ENCODE measurements around the gene WDCP. TPM values are rescaled to one million over a fixed set of nuclear protein-coding genes. Genes with fewer than 3 reads are reported as not detected.
"Not testable (repeated sequence)": the region's sequence is repeated elsewhere in the genome, so short reads cannot be mapped to it uniquely, and the experiment has no call there.

Gene WDCP
- polyA plus RNA-seq, 3 donors = 14.5 to 15.4 (median 15.1) TPM

DNA sequence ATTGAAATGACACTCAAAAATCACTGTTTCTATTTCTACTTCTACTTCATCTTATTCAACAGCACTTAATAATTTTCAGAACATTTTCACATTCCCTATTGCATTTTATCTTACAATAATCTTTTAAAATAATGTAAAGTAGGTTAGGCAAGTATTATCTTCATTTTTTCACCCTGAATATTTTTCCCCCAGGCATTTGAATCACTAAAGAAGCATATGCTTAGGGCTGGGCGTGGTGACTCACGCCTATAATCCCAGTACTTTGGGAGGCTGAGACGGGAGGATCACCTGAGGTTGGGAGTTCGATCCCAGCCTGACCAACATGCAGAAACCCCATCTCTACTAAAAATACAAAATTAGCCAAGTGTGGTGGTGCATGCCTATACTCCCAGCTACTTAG, 6.7 kb downstream of the WDCP start:
- no peak for DNase-seq (ENCODE audit: extremely low read depth in 1 of 11, low read depth in 9 of 11, low spot score in 4 of 11)

DNA sequence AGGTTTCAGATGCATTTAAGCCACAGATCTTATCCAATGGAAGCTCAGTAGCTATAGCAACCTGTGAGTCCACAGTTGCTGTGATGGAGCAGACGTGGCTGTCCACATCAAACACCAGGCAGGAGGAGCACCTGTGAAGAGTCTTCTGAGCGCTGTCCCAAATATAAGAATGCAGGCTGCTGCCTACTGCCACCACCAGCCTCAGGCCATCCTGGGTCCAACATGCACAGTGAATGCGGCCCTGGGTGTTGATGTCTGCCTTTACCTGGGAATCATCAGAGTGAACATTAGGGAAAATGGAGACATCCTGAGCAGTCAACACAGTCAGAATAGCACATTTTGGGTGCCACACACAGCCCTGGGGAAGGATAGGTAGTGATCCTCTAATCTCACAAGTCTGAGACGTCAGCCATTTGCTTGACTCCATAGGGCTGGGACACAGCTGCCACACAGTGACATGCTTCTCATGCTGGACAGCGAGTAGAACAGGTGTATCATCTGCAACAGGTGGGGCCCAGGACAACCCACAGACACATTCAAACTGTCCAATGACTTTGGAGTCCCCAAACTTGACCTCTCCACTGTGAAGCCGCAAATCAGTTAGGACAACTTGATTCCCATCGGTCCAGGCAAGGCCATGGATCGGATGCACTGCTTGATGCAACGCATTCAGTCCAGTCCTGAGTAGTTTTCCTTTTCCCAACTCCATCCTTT, 8.2 kb downstream of the WDCP start:
- no peak for DNase-seq (ENCODE audit: extremely low read depth in 1 of 11, low read depth in 9 of 11, low spot score in 4 of 11)

DNA sequence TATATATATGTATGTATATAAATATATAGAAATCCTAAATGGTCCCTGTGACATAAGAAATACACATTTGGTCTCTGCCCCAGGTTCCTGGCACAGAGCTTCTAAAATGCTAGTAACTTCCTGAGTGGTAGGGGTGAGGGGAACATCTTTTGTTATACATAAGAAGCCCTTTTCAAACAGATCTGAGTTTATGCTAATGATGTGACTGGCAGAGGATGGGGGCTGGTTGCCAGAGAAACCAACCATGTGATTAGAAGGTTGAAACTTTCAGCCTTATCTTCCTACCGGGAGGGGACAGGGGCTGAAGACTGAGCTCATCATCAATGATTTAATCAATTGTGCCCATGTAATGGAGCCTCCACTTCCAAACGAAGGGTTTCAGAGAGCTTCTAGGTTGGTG, 21.0 kb downstream of the WDCP start:
- DNase-seq (ENCODE audit: extremely low read depth in 1 of 11, low read depth in 9 of 11, low spot score in 4 of 11) = no peak

DNA sequence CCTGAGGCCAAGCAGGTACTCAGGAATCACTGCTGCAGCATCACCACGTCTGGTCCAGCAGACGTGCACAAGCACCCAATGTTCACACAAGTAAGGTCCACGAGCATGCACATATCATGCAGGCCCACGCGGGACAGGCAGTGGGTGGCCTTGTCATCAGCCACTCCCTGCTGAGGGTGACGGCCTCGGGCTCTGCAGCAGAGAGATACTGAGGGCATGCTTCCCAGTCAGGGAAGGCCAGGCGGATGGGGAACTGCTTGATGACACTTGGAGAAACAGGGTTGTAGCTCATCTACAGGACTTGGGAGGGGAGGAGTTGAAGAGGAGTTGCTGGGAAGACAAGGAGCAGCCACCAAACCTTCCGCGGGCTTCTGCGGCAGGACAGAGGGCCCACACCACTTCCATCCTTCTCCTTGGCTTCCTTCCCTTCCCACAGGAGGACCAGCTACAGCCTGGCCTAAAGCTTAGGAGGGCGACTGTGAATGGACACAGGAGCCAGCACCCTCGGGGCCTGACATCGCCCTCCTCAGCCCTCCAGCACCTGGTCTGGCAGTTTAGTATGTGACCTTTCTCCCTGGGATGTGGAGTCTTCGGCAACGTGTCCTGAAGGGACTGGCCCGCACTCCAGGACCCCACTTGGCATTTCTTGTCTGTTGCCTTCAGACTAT, 22.1 kb downstream of the WDCP start:
- DNase-seq (ENCODE audit: extremely low read depth in 1 of 11, low read depth in 9 of 11, low spot score in 4 of 11) = no peak

DNA sequence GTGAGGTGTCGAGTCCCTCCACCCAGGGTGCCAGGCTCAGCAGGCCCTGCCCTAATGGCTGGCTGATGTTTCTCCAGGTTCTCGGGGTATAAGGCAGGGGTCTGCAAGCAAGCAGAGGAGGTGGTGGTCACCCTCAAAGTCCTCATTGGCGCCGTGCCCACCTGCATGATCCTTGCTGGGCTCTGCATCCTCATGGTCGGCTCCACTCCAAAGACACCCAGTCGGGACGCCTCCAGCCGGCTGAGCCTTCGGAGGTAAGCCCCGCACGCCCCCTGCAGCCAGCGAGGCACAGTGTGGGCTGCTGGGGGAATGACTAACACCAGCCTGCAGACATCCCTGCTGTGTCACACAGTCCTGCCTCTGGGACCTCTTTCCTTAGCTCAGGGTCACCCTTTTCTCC, 23.2 kb downstream of the WDCP start:
- no peak for DNase-seq (ENCODE audit: extremely low read depth in 1 of 11, low read depth in 9 of 11, low spot score in 4 of 11)

DNA sequence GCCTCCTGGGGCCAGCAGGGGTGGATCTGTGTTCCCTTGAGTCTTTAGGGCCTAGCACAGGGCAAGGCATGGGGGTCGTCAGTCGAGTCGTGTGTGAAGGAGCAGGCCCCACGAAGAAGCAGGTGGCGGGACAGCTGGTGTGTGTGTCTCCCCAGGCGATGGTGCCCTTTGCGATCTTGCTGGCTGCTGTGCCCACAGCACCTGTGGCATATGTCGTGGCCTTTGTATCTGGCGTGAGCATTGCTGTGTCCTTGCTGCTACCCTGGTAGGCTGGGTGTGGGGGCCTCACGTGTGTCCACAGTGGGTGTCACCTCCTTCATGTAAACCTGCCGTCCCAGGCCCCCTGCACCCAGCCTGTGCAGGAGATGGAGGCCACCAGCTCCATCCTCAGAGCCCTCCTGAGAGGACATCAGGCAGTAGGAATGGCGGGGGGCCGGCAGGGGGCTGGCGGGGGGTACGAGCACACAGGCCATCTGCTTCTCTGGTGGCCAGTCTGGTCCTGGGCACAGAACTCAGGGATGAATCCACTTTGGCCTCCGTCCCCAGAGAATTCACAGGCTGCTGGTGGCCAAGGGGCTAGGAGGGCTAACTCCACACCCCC, 24.1 kb downstream of the WDCP start:
- DNase-seq (ENCODE audit: extremely low read depth in 1 of 11, low read depth in 9 of 11, low spot score in 4 of 11) = no peak

DNA sequence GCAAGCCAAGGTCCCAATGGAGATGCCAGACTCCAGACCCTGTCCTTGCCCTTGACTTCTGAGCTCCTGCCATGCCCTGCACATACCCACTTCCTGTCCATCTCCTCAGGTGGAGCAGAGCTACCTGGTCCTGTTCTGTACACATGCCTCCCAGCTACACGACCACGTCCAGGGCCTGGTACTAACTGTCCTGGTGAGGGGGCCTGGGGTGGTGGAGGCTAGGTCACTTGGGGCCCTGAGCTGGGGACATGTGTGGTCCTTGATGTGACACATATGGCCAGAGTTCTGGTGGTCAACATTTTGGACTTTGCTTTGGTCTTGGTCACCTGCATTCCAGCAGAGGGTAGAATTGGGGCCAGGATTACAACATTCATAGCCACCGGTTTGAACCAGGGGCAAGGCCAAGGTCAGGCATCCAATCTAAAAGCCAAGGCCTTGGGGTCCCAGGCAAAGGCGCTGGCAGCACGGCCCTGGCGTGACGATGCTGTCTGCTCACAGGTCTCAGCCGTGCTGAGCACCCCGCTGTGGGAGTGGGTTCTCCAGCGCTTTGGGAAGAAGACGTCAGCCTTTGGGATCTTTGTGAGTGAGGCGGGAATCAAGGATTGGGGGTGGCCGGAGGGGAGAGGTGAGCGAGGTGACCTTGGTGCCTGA, 24.7 kb downstream of the WDCP start:
- DNase-seq (ENCODE audit: extremely low read depth in 1 of 11, low read depth in 9 of 11, low spot score in 4 of 11) = no peak

DNA sequence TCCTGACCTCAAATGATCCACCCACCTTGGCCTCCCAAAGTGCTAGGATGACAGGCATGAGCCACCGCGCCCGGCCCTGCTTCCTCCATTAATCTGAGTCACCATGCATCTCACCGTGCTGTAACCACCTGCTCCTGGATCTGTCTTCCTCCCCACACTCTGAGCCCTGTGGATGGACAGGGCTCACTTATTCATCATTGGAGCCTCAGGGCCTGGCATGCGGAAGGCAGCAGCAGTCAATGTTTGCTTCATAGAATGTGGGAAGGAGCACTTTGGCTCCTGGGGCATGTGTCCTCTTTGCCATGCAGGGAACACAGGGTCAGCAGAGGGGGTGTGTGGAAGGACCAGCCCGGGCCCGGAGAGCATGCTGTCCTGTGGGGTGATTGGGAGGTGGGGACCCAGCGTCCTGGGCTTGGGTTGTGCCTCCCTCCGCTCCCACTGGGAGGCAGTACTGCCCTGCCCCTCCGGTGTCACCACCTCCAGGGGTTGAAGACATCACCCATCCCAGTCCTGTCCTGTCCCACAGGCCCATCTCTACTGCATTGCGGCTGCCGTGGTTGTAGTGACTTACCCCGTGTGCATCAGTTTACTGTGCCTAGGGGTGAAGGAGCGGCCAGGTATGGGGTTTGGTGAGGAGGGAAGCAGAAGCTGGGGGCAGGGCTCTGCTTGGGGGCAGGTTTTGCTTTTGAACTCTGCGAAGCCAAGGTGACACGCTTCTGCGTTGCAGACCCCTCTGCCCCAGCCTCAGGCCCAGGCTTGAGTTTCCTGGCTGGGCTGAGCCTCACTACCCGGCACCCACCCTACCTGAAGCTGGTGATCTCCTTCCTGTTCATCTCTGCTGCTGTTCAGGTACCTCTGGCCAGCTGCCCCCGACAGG, 25.8 kb downstream of the WDCP start:
- no peak for DNase-seq (ENCODE audit: extremely low read depth in 1 of 11, low read depth in 9 of 11, low spot score in 4 of 11)

DNA sequence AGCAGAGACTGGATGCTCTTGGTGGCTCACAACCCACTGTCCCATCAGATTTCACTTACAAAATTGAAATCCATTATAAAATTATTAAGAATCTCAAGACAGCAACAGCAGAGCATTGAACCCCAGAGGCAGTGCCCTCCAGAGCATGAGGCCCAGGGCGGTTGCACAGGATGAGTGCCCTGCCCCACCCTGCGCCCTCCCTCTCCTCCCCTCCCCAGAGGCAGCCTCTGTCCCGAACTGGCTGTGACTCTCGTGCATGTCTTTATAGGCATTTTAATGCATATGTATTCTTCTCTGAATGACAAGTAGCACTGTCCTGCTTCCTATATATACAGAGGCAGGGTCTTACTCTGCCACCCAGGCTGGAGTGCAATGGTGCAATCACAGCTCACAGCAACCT, 26.9 kb downstream of the WDCP start:
- no peak for DNase-seq (ENCODE audit: extremely low read depth in 1 of 11, low read depth in 9 of 11, low spot score in 4 of 11)

DNA sequence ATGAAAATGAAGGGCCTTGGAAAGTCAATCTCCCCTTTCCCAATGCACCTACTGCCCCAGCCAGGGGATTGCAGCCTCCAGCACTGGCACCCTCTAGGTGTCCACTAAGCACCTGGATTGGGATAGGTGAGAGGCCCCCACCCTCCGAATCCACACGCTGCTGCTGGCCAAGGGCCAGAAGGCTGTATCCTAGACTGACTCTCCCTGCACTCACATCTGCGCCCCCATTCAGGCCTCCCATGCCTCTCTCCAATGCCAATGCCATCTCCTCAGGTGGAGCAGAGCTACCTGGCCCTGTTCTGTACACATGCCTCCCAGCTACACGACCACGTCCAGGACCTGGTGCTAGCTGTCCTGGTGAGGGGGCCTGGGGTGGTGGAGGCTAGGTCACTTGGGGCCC, 27.5 kb downstream of the WDCP start:
- DNase-seq (ENCODE audit: extremely low read depth in 1 of 11, low read depth in 9 of 11, low spot score in 4 of 11) = no peak

DNA sequence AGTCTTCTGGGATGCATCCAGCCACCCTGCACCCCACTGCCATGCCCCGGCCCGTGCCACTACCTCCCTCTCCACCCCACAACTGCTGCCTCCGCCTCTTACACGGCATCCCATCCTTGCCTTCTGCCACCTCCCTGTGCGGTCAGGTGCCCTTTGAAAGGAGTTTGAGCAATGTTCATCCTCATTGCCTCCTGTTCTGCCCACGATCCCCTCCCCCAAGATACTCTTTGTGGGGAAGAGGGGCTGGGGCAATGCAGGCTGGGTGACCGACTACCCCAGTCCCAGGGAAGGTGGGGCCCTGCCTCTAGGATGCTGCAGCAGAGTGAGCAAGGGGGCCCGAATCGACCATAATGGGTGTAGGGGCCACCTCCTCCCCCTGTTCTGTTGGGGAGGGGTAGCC, 28.9 kb downstream of the WDCP start:
- DNase-seq (ENCODE audit: extremely low read depth in 1 of 11, low read depth in 9 of 11, low spot score in 4 of 11) = no peak

DNA sequence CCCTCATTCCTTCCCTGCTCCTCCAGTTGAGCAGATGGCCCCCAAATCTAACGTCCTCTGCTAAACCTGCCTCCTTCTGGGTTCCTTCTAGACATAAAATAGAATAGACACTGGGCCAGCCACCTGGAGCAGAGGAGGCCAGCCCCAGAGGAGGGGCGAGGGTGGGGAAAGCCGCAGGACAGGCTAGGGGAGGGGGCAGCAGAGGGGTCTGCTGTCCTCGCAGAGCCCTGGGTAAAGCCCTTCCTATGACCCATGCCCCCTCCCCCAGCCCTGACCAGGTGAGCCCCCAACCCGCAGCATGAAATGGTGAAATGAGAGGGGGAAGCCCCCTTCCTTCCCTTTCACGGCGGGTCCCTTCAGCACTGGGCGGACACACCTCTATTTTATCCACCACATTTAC, 29.5 kb downstream of the WDCP start:
- DNase-seq (ENCODE audit: extremely low read depth in 1 of 11, low read depth in 9 of 11, low spot score in 4 of 11) = no peak

DNA sequence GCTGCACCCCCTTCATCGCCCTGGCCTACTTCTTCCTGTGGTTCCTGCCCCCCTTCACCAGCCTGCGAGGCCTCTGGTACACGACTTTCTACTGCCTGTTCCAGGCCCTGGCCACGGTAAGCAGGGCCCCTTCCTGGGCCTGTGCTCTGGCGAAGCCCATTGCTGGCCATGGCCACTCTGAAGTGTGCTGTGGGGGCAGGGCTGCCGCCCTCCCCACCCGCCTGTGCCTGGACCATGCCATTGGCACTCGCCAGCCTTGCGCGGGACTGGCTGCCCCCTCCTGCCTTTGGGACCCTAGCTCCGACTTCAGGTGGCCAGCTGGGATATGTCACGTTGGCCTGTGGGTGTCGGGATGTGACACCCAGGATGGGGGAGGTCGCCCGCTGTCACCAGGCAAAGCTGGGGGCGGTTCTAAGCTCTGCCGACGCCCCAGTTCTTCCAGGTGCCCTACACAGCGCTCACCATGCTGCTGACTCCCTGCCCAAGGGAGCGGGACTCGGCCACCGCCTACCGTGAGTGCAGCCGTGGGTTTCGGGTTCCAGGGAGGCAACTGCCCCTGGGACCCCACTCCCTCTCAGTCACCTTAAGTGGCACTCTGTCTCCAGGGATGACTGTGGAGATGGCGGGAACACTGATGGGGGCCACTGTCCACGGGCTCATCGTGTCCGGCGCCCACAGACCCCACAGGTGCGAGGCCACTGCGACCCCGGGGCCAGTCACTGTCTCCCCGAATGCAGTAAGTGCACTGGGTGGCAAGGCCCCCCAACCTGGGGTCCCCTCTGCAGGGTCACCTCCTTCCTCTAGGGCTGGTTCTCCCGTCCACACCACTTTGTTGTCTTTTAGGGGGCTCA, 30.1 kb downstream of the WDCP start:
- no peak for DNase-seq (ENCODE audit: extremely low read depth in 1 of 11, low read depth in 9 of 11, low spot score in 4 of 11)

DNA sequence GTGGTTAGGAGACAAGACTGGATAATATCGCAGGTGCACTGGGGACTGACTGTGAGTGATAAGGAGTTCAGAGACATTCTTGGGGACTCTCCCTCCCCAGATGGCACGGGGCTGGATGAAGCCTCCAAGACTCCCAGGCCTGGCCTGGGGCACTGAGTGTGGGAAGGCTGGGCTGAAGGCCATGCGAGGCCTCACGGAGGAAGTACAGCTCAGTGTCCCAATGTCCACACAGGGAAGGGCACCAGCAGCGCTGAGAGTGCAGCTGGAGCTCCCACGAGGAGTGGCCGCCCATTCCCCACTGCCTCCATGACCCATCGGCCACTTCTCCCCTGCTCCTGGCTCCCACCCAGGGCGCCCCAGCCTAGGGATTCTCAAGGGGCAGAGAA, 30.8 kb downstream of the WDCP start:
- no peak for DNase-seq (ENCODE audit: extremely low read depth in 1 of 11, low read depth in 9 of 11, low spot score in 4 of 11)

DNA sequence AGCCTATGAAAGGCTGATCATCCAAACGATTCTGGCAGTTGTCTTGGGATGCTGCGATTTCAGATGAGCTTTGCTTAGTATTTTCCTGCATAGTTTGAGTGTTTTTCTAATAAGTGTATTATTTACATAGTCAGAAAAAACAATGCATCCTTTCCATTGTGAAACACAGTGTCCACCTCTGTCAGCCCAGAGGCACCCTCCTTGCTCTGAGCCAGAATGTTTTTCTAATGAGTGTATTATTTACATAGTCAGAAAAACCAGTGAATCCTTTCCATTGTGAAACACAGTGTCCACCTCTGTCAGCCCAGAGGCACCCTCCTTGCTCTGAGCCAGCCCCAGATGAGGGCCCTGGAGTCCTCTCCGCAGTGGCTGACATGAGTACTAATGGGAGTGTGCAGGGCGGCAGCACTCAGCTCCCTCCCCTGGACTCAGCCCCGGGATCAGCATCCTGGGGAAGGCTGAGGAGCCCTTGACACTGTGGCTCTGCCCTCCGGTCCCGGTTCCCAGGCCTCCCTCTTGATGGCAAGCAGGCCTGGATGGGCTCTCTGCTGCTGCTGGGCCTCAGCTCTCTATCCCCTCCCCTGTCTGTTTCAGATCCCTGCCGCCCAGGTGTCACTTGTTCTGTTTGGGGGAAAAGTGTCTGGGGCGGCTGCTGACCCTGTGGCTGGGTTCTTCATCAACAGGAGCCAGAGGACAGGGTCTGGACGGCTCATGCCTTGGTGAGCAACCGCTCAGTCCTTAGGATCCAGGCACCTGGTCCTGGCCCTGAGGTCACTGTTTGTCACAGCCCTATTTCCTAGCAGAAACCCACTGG, 31.4 kb downstream of the WDCP start:
- no peak for DNase-seq (ENCODE audit: extremely low read depth in 1 of 11, low read depth in 9 of 11, low spot score in 4 of 11)

DNA sequence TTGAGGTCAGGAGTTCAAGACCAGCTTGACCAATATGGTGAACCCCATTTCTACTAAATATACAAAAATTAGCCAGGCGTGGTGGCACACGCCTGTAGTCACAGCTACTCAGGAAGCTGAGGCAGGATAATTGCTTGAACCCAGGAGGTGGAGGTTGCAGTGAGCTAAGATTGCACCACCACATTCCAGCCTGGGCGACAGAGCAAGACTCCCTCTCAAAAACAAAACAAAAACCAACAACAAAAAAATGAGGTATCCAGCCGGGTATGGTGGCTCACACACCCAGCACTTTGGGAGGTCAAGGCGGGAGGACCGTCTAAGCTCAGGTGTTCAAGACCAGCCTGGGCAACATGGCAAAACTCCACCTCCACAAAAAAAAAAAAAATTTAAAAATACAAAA, 32.3 kb downstream of the WDCP start:
- not testable (repeated sequence) for DNase-seq (ENCODE audit: extremely low read depth in 1 of 11, low read depth in 9 of 11, low spot score in 4 of 11)

DNA sequence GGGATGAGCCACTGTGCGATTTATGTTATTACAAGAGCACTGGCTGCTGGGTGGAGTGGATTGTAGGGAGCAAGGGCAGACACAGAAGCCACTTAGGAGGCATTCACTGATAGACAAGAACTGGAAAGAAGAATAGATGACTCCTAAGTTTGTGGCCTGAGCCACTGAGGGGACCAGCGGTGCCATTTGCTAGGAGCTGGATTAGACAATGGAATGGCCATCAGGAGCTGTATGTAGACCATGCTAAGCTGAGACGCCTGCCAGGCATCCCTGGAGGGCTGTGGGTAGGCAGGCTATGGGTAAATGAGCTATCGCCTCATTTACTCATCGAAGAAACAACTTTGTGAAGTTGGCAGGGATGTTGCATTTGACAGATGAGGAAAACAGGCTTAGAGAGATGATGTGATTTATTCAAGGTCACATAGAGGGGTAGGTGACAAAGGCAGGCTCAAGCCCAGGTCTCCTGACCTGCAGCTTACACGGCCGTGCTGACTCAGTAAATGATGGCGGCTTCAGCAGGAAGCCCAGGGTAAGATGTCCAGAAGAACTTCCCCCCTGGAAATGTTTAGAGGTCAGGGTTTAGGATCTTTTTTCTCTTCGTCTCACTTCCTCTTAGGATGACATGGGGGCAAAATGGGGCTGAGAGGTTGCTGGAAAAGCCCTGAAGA, 34.5 kb downstream of the WDCP start:
- DNase-seq (ENCODE audit: extremely low read depth in 1 of 11, low read depth in 9 of 11, low spot score in 4 of 11) = no peak
